Subcutaneous adipose tissue (tissue), 4 donors: ENCODE data around the gene PFN3. TPM values are rescaled to one million over a fixed set of nuclear protein-coding genes. Genes with fewer than 3 reads are reported as not detected.

Experiments
- total RNA-seq, 4 donors: library from RNA; depleted of rRNA; stranded (reverse); fragments of >200 nt; gene quantifications; one replicate each; pipeline ENCODE4 v1.1.0, GENCODE V29; 2016
- TF ChIP-seq, protein P1 (sequence below): fragments of 450-650 bp; IDR thresholded peaks from one replicate; pipeline ENCODE4 v1.5.1; 2016; ENCODE audit warnings: low read depth, mild to moderate bottlenecking, control low read depth, antibody characterized with exemption, moderate library complexity

PFN3 gene, protein sequence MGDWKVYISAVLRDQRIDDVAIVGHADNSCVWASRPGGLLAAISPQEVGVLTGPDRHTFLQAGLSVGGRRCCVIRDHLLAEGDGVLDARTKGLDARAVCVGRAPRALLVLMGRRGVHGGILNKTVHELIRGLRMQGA
- not detected for total RNA-seq

DNA sequence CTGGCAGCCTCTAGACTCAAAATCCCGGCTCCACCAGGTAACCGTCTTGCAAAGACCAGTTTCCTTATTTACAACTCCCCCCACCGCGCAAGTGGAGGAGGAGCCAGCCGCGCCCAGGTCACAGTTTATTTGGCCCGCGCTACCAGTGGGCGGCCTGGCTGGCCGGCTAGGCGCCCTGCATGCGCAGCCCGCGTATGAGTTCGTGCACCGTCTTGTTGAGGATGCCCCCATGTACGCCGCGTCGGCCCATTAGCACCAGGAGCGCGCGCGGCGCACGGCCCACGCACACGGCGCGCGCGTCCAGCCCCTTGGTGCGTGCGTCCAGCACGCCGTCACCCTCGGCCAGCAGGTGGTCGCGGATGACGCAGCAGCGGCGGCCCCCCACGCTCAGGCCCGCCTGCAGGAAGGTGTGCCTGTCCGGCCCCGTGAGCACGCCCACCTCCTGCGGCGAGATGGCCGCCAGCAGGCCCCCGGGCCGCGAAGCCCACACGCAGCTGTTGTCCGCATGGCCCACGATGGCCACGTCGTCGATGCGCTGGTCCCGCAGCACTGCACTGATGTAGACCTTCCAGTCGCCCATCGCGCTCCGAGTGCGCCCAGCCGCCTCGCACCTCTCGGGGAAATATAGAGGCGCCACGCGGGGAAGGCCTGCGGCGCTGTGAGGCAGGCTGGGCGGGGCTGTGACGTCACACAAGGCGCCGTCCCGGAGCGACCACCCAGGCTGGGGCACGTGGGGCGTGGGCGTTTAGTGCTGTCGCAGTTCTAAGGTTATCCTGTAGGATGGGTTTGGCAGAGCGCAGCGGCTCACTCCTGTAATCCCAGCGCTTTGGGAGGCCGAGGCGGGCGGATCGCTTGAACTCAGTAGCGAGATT is at the start of gene PFN3:
Gene PFN3, minus strand, starts transcription at position 665 of the 872 bp plus-strand sequence. Its CDS starts 85 bp downstream, at position 580.
- TF ChIP-seq, protein P1, sequence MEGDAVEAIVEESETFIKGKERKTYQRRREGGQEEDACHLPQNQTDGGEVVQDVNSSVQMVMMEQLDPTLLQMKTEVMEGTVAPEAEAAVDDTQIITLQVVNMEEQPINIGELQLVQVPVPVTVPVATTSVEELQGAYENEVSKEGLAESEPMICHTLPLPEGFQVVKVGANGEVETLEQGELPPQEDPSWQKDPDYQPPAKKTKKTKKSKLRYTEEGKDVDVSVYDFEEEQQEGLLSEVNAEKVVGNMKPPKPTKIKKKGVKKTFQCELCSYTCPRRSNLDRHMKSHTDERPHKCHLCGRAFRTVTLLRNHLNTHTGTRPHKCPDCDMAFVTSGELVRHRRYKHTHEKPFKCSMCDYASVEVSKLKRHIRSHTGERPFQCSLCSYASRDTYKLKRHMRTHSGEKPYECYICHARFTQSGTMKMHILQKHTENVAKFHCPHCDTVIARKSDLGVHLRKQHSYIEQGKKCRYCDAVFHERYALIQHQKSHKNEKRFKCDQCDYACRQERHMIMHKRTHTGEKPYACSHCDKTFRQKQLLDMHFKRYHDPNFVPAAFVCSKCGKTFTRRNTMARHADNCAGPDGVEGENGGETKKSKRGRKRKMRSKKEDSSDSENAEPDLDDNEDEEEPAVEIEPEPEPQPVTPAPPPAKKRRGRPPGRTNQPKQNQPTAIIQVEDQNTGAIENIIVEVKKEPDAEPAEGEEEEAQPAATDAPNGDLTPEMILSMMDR = no peak

DNA sequence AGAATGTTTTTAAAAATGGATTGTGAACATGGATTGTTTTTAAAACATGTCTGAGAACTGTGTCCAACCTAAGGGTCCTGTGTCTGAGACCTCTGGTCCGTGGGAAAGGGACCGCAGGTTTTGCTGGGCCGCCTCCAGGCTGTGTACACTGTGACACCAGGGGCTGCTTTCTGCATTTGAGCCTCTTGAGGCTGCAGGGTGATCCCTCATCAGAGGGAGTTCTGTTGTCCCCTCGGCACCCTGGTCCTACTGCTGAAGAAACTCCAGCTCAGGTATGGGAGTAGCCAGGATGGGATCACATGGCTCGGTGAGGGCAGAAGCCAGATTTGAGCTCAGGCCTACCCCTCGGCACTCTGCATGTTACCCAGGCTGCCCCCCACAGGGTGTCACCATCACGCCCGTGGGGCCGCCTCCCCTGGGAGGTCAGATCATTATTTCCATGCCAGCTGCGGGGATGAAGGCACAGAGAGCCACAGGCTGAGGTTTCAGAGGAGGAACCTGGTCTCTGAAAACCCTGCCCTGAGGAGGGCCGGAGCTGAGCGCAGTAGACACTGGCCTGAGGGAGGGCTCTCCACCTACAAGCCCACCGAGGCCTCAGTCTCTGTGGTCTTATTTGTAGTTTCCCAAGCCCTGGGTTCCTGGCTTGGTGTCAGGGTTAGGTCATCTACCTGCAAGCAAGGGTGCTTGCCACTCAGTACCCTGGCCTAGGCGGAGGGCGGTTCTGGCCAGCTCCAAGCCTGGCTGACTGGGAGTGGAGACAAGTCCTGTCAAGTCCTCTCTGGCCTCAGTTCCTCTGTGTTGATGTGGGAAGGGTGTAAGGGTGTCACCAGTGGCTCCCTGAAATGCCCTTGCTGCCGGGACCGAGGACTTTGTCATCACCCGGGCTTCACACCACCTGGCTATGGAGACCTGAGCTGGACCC is 48.9 kb upstream of the PFN3 start:
- TF ChIP-seq, protein P1 = no peak

DNA sequence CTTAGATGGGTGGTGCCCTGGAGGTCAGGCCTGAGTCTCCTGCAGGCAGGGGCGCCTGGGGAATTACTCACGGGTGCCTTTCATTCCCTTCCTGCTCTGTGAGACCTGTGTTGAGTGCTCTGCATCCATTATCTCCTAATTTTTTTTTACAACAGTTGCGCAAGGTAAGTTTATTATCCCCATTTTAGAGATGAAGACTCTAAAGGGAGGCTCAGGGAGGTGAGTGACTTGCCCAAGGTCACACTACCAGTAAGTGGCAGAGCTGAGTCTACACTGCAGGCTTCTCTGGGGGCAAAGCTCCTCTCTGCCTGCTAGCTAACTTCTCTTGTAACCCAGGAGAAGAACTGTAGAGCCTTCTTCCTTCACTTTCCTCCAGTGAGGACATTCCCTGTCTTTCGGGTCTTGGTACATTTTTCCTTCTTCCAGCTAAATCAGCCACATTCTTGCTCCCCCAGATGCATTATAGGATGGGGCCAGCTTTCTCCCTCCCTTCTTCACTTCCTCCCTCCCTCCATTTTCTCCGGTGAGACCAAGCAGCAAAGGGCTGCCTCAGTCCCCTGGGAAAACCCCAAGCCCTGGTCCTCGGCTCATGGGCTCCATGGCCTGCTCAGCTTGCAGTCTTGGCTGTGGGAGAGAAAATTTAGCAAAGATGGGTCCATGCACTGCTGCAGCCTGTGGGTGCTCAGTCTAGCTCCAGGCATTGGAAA is 47.9 kb upstream of the PFN3 start:
- TF ChIP-seq, protein P1 = no peak

DNA sequence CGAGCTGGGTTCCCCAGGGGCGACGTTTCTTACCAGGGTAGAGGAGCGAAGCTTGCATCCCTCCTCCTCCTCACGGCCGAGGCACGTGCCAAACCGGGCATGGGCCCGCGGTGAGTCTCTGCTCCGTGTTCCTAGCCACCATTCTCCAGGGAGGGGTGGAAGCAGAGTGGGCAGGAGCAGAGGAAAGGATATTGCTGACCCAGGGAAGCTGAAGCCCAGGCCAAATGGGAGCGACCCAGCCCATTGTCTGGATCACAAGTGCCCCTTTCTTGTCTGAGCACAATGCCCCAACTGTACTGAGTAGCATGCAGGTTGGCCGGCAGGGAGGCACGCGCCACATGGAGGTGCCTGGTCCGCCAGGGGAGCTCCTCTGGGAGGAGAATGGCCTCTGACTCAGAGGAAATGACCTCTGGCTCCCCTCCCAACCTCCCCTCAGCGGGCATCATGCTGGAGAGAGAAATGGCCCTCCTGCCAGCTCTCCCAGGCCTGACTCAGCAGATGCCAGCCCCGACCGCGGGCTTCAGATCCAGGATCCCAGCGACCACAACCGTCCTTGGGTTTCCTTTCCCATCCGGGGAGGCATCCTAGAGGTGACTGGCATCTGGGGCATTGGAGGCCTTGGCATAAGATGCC is 47.3 kb upstream of the PFN3 start:
- TF ChIP-seq, protein P1 = no peak

DNA sequence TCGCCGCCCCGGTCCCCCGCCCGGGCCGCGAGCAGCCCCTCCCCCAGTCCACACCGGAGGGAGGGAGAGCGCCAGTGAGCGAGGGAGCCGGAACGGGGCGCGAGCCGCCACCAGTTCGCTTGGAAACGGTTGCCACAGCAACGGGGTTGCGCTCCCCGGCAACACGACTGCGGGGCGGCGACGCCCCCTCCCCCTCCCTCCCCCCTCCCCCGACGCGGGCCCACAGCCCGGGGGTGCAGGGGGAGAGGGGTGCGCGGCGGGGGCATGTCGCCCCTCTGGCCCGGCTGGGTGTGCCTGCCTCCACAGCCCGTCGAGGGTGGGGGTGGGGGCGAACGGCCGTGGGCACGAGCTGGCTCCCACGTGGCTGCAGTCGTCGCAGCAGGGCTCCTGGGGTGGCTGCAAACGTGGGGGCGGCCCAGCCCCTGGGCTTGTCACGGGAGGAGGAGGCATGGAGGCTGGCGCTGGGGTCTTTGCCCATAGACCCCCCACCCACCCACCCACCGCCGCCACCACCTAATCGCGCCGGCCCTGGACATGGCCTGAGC is 46.7 kb upstream of the PFN3 start:
- TF ChIP-seq, protein P1 = no peak

DNA sequence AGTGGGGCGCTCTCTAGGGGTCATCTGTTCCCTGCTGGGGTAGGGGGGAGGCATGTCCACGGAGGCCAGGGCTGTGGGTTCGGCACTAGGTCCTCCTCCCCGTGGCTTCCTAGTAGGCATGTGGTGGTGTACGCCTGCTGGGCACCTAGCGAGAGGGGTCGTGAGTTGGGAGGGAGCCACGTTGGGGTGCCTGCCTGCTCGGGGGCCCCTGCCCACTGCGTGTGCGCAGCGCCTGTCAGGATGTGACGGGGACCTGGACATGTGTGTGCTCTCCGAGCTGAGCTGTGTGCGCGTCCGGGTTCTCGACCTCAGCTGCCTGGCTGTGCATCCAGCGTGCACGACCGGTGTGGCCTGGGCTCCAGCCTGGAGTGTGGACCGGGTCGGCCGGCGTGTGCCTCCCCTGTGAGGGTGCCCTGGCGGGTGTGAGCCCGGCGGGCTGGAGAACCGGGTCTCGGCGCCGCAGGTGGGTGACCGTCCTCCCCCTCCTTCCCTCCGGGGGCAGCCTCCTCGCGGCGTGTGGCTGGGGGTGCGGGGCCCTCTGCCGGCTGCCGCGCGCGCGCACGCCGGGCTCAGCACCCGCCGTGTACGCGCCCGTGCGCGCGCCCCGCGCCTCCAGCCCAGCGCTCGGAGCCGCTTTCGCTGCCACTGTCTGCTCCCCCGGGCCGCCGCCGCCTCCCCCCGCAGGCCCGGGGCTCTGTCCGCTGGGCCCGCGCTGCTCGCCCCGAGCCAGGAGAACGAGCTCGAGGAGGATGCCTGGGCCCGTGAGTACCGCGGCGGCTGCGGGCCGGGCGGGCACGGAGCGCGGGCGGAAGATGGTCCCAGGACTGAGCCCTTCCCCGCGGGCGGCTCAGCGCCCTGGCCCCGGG is 46.0 kb upstream of the PFN3 start, which contains the start of gene PRR7:
Gene PRR7, plus strand, starts transcription at position 615 of the 866 bp plus-strand sequence. CDS start 8,254 bp downstream, outside the sequence.
- TF ChIP-seq, protein P1 = no peak
